ENCODE results near the gene HRK. TPM values are rescaled to one million over a fixed set of nuclear protein-coding genes. Genes with fewer than 3 reads are reported as not detected.
A peak's percentile ranks its signal among the peaks of the same experiment; 100 is the strongest.

Gene HRK
- total and polyA plus RNA-seq, 2 of the 8 experiments (the other 6 are each of a cell fraction or from before 2014, with no cell fraction given): 1.6 to 2.7 TPM

GRCh38 chr12:116910280-116910644 lies 29.0 kb upstream of the HRK start:
- H4K5ac ChIP-seq (ENCODE audit: insufficient read length, low read depth, low read length): peak overlapping the region; percentile 24
- peaks cover 0 to 3% of the 10 kb centered on the region in 2 experiments for H4K20me1 ChIP-seq (replicated peaks in 1 of 2; ENCODE audit: control insufficient read depth in 1 of 2, insufficient read depth in 2 of 2, low read length in 2 of 2)
- H2BK20ac ChIP-seq (ENCODE audit: low read length): no peak overlapping the region
- peak overlapping the region; percentile 61; the same call in 1 of the 2 replicates for H2AFZ ChIP-seq (ENCODE audit: low read length)
- H3K56ac ChIP-seq (replicated peaks; ENCODE audit: insufficient read length, low read depth, low read length): no peak overlapping the region
- 62% methylated on average over 4 of the region's 4 CpGs; no CpG with 5 or more reads in 1 of the 2 experiments for WGBS, 2 experiments (ENCODE audit: extremely low coverage in 1 of 2, insufficient coverage in 1 of 2, insufficient read length in 1 of 2, insufficient replicate concordance in 2 of 2, low coverage in 1 of 2, low lambda C conversion rate in 2 of 2, missing lambda C conversion rate in 1 of 2)
- DNase-seq (ENCODE audit: low read depth in 1 of 2, low spot score in 2 of 2) (no peak), FAIRE-seq (no peak)
- H3K9me3 ChIP-seq (ENCODE audit: insufficient read depth in 2 of 2, low read depth in 1 of 2, low read length in 1 of 2): no peaks in the 10 kb centered on the region
- no peak overlapping the region for H3K27ac ChIP-seq (ENCODE audit: low read depth, low read length)
- no peak overlapping the region for H4K91ac ChIP-seq (replicated peaks; ENCODE audit: insufficient read length, low read length)
- H3K79me1 ChIP-seq (ENCODE audit: low read depth, low read length): peaks cover 4% of the 10 kb centered on the region; the same call in 1 of the 2 replicates
- H3K14ac ChIP-seq (ENCODE audit: insufficient read length): no peak overlapping the region
- H3K23ac ChIP-seq (ENCODE audit: insufficient read length): no peak overlapping the region
- no peak overlapping the region for H2BK5ac ChIP-seq (ENCODE audit: low read depth, low read length)
- H3K4me3 ChIP-seq (ENCODE audit: extremely low read depth in 1 of 4, insufficient read depth in 2 of 4, low read depth in 3 of 4, low read length in 4 of 4): peak overlapping the region; percentile 55 to 65 (median 63)
- POLR2A ChIA-PET (ENCODE audit: partially characterized antibody): interaction anchor here (1.0 to 1.5 kb wide), 6 partner anchors 9 to 188 kb away, joined by 3 to 17 read pairs (median 4); partner anchors contain the start of genes HRK and TESC
- no peak overlapping the region; the same call in 1 of the 2 replicates for H4K8ac ChIP-seq (ENCODE audit: extremely low read depth, insufficient read depth, low read length)
- H3K4me2 ChIP-seq (ENCODE audit: insufficient read depth in 1 of 2, low read depth in 2 of 2, low read length in 2 of 2): peak overlapping the region; percentile 57 to 70; a peak in 3 of 4 replicates
- no peak overlapping the region for H2BK15ac ChIP-seq (ENCODE audit: low read length)
- H3K79me2 ChIP-seq (ENCODE audit: control insufficient read depth in 1 of 2, insufficient read depth in 2 of 2, low read length in 2 of 2): peaks cover 0 to 12% of the 10 kb centered on the region in 2 experiments; a peak in 1 of 4 replicates
- no peaks in the 10 kb centered on the region; a peak in 1 of 7 replicates for H3K4me1 ChIP-seq (replicated peaks in 1 of 4; ENCODE audit: control insufficient read depth in 3 of 4, insufficient read depth in 4 of 4, low read length in 3 of 4)
- CTCF ChIA-PET (ENCODE audit: partially characterized antibody): interaction anchor here (1.0 kb wide), 1 partner anchor 206 kb away, joined by 3 read pairs; no protein-coding TSS in a partner anchor
- no peak overlapping the region for H2BK120ac ChIP-seq (replicated peaks; ENCODE audit: low read depth, low read length)
- no peaks in the 10 kb centered on the region for H3K27me3 ChIP-seq (replicated peaks in 1 of 4; ENCODE audit: control insufficient read depth in 3 of 4, extremely low read depth in 1 of 4, insufficient read depth in 3 of 4, low read length in 3 of 4)
- no peak overlapping the region for H2AK5ac ChIP-seq (ENCODE audit: low read depth, low read length)
- H2BK12ac ChIP-seq (ENCODE audit: low read depth, low read length): no peak overlapping the region
- H3K9ac ChIP-seq (replicated peaks in 1 of 4; ENCODE audit: extremely low read depth in 1 of 4, low read depth in 3 of 4, low read length in 3 of 4): peak overlapping the region in 1 of 4 experiments; percentile 76; a peak in 1 of 7 replicates
- peaks cover 0 to 3% (median 1%) of the 10 kb centered on the region in 4 experiments; a peak in 2 of 8 replicates for H3K36me3 ChIP-seq (ENCODE audit: control insufficient read depth in 2 of 4, insufficient read depth in 4 of 4, low read length in 3 of 4)
- no peak overlapping the region for H3K4ac ChIP-seq (replicated peaks; ENCODE audit: insufficient read length, low read depth, low read length)
- H3K18ac ChIP-seq (ENCODE audit: extremely low read depth, low read length): no peak overlapping the region
- no peaks in the 10 kb centered on the region for H3K23me2 ChIP-seq (ENCODE audit: low read depth, low read length)
- TF ChIP-seq KDM5A (IDR thresholded peaks at IDR 0.05; ENCODE audit: low read length): no peak
- no peak for TF ChIP-seq CTCF (IDR thresholded peaks at IDR 0.05; ENCODE audit: control extremely low read depth in 1 of 3, insufficient read depth in 1 of 3, low read depth in 1 of 3, low read length in 3 of 3)
- TF ChIP-seq CREB1 (IDR thresholded peaks at IDR 0.05): no peak
- no peak for TF ChIP-seq SRF (IDR thresholded peaks at IDR 0.05; ENCODE audit: low read depth, low read length)
- no peak for TF ChIP-seq SP2 (IDR thresholded peaks at IDR 0.05; ENCODE audit: low read length)
- TF ChIP-seq SUZ12 (IDR thresholded peaks at IDR 0.05; ENCODE audit: low read length): no peak
- no peak for TF ChIP-seq JUND (IDR thresholded peaks at IDR 0.05; ENCODE audit: low read length)
